ENCODE measurements around the gene DNMT3A. TPM values are rescaled to one million over a fixed set of nuclear protein-coding genes. Genes with fewer than 3 reads are reported as not detected.

The DNMT3A gene
- total RNA-seq, 1 experiment from 2014 or later, result 17.7 TPM

DNA sequence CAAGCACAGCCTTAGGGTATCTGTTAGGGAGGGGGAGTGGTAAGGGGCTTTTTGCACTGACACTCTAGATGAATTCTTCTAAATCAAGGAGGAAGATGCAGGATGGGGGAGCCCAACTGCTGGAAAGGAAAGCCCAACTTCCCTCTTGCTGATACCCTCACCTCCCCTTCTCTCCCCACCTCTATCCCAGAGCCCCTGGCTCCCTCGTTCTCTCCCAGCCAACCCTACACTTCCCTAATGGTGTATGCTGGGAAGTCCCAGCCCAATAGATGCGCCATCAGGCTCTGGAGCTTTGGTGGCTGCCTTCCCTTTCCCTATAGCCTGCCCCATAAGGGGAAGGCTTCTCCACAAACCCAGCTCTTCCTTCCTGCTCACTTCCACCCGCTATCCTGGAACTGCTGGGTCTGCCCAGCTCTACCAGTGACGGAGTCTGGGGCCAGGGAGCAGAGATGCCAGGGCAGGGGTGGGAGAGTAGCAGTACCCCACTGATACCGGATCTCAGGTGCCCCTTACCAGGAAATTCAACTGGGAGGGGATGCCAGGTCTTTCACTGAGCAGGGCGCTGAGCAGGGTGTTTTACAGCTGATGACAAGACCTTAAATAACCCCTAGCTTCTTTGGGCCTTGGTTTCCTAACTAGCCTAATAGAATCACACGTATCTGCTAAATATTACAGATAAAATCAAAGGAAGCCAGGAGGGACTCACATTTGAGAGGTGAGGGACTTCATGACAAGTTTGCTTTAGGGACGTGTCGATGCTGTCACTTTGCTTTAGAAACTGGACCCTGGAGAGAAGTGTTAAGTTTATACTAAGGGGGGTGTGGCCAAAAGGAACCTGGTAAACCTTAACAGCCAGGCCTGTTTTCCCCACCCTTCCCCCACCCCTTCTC lies 82.6 kb downstream of the DNMT3A start:
- DNase-seq (ENCODE audit: low read depth), result no peak

DNA sequence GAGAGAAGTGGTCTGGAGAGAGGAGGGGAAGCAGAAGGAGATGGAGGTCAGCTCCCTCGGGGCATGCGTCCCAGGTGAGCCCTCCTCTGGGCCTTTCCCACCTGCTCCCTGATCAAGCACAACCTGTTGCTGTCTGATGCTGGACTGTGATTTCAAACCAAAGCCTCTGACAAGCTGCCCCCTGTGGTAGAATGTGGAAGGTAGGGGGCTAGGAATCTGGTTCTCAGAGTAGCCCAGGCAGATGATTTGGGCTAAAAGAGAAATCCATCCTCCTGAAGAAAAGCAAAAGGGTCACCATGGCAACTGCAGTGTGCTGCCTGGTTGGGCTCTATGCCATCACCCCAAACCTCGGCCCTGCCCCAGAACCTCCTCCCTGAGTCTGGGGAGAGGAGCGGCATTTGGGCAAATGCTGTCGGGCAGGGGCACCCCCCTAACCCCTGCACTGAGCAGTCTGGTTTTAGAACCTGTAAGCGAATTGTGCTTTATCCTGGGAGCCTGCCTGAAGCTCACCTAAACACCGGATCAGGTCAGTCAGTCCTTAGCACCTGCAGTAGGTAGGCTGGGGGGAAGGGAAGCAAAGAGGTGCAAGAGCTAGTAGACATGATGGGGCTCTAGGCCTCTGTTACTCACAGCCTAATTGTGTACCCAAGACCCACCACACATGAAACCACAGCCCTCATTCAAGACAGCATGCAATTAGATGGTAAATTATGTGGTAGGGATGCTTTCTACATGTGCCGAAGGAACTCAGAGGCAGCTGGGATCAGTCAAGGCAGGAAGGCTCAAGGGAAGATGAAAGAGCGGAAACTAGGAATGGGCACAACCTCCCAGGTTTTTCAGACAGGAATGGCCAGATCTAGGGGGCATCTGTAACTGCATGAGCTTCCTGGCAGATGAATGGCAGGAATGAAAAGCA lies 83.5 kb downstream of the DNMT3A start:
- no peak for DNase-seq (ENCODE audit: low read depth)

DNA sequence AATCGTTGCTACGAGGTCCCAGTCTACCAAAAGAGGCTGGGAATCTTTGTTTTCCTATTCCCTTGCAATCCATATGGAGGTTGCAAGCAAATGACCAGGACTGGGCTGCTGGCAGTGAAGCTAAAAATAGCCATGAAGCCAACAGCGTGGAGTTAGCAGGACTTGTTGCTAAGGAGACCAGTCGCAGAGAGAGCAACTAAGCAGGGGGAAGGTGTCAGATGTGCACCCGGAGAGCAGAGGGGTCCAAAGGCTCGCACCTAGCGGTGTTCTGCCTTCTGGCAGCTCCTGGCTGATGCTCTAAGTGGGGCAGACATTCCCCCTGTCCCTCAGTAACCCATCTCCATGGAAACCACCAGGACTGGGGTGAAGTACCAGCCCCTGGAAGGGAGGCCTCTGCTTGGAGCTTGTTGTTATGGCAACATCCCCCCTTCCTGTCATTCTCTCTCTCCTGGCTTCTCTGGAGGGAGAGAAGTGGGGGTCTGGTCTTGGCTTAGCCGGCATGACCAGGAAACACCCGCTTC lies 84.6 kb downstream of the DNMT3A start:
- no peak for DNase-seq (ENCODE audit: low read depth)

DNA sequence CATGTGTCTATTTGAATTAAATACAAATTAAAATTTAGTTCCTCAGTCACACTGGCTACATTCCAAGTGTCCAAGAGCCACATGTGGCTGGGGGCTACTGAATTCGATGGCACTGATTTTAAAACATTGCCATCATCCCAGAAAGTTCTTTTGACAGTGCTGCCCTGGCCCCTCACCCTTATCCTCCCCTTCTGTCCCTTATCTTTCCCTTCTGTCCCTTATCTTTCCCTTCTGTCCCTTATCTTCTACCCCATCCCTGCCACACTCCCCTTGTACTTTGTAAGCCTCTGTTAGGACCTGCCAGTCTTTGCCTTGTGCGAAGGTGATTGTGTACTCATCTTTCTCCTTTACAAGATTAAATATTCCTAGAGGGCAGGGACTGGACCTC lies 85.2 kb downstream of the DNMT3A start:
- no peak for DNase-seq (ENCODE audit: low read depth)

DNA sequence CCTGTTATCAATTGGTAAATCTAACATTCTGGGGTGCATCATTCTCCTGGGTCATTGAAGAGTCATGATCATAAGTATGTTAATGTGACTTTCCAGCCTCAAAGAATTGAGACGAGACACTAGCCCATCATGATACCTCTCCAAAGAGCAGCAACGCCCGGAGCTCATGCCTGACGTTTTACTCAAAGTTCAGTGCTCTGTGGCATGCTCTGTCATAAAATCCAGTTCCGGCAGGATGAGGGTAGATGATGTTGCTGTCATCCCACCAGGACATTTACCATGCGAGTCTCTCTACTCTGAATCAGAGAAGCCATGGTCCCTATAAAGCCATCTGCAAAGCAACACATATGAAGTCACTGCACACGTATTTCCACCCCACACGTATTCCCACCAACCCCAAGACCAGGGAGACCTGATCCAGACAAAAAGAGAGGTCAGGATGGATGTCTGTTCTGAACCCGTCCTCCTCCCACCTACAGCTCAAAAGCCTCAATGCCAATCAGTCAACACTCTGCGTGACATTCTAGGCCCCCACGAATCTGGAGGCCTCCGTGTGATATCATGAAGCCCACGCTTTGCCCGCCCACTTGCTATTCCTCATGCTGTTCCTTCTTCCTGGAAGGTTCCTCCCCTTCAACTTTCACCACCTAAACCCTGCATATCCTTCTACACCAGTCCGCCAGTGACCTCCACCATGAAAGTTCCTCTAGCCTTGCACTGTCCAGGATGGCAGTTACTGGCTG lies 85.8 kb downstream of the DNMT3A start:
- no peak for DNase-seq (ENCODE audit: low read depth)

DNA sequence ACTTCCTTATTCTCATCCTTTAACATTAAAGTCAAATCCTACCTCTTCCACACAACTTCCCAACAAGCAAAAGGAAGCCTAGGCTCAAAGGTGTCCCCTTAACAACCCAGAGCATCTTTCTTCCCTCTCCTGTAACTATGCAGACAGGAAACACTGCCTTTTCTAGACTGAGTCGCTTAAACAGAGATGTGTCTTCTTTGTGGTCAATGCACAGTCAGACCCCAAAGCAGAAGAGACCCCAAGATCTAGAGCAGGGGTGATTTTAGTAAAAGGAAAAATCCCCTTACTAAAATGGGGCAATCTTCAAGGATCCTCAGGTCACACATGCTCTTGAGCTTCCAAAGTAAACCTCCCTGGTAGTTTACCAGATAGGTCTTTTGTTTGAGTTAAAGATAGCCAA lies 86.8 kb downstream of the DNMT3A start:
- no peak for DNase-seq (ENCODE audit: low read depth)

DNA sequence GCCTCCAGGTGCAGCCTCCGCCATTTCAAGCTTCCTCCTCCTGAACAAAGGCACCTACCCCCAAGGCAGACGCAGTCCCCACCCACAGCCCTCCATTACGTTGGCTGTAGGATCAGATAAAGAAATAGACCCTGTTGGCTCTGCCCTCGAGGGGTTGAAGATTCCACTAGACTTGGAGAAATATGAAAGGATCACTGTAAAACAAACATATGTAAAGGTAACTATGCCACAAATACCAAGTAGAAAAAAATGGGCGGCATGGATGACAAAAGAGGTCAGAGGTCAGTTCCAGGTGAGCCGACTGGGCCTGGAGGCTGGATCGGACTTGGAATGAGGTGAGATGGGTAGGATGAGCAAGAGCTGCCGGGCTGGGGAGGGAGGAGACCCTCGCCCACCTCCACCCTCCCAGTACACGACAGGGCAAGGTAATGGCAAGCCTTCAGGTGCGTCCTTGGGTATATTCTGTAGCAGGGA lies 88.5 kb downstream of the DNMT3A start:
- DNase-seq (ENCODE audit: low read depth), result no peak

DNA sequence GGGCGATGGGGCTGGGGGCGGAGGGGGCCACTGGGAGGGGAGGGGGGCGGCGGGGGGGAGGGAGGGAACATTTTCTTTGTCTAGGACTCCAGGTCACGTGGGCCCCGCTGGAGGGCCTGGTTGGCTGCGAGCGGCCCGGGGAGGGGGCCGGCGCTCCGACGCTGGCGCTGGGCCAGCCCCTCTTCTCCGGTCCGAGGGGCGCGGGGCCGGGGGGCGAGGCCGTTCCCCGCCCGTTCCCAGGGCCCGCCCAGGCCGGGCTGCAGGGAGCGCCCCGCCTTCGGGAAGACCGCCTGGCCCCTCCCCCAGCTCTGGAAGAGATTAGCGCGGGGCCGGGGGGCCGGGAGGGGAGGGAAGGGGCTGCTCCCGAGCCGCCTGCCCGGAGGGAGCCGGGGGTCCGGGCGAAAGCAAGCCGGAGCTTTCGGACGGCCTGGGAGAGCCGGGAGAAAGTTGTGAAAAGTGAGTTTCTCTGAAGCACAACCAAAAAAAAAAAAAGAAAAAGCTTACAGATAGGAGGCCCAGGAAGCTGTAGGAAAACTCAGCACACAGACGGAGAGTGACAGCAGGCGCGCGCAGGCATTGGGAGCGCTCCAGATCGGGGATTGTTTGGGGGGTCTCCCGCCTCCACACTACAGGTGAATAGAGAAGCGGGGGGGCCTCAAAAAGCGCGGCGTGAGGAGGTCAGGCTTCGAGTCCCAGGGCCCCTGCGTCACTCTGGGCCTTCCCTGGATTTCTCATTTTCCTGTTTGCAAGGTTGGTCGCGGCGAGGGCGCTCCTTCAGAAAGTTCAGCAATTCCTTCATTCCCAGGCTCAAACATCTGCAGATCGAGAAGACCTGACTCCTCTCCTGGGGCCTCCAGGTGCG lies 89.2 kb downstream of the DNMT3A start:
- DNase-seq (ENCODE audit: low read depth), result peak; percentile 81

DNA sequence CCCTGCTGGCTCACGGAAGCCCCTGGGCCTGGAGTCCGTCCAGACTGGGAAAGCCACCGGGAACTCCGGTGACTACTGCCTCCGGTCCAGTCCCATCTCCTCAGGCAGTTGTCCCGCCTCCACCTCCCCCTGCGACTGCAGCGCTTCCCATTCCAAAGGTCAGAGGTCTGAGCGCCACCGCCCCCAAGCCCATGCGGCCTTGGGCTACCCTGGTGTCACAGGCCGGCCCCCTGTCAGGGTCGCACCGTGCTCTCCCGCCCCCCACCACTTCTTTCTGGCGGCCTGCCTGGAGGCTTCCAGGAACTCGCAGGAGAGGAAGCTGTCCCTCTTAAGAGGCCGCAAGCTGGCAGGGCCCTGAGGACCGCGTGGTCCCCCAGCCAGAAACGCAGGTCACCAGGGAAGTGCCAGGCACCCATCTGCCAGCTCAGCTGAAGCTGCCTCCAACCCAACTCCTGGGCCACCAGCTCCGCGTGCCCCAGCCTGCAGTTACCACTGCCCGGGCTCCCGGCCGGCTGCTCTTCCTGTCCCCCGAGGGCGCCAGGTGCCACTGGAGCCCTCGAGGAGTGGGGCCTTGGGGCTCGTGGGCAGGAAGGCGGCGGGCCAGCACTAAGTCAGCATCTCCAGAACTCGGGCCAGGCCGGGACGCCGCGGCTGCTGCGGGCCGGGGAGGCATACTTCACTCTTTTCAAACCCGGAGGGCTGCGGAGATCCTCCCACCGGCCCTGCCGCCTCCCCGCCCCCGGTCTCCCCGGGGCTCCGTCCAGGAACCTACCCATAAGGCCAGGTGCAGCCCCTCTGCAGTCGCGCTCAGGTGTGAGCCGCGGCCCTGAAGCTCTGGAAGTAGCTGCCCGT lies 90.1 kb downstream of the DNMT3A start:
- DNase-seq (ENCODE audit: low read depth), result peak; percentile 60

DNA sequence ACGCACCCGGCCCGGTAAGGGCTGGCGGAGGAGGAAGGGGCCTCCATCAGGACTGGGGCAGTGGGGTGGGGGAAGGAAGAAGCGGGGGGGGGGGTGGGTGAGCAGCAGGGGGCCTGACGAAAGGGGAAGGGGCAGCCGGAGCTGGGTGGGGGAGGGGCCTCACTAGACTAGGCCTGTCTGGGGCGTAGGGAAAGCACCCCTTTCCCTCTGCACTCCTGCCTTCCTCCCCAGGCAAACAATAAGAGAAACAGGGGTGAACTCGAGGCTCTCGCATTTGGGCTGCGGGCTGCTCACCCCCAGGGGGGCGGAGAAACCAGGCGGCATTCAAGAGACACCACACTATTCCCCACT lies 90.7 kb downstream of the DNMT3A start:
- no peak for DNase-seq (ENCODE audit: low read depth)

DNA sequence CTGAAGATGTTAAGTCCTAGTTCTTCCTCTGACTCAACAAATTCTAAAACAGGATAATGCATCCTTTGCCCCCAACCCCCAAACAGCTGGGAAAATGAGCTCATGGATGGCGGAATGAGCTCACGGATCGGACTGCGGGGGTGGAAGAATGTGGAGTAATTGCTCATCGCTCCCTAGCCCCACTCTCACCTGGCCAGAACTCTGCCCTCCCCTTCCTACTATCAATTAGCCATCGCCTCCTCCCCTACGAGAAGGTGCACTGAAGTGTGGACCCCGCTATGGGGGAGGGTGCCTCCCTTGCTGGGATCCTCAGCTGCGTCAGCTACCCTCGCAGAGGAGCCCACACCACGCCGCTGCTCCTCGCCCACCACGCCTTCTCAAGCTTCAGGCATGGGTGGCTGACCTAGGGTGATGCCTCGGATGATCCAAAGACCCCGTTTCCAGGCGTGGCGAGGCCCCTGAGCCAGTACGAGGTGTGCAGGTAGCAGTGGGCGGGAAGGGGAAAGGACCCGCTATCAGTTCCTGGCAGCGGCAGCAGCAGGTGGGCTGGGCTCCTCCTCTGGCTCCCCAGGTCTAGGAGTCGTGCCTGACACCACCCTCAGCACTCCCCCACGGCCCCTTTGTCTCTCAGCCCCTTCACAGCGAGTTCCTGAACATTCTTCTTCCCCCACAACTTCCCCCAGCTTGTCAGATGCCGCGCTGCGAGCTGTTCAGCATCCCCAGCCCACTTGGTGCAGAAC lies 91.2 kb downstream of the DNMT3A start:
- DNase-seq (ENCODE audit: low read depth), result peak; percentile 50

DNA sequence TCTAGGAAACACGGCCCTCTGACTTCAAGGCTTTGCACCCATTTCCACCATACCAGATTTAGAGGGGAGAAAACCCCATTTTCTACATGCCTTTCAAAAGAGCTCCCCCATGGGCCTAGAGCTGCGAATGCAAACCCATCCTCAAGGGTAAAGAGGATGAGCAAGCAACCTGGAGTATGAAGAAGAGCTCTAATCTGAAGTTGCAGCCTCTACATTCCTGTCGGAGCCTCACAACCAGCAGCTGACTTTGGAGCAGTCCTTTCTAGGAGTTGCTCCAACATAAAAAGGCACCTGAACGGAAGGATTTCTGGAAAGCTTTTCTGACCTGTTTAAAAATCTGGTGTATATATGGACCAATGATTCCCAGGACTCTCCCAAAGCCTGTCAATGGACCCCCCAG lies 91.9 kb downstream of the DNMT3A start:
- no peak for DNase-seq (ENCODE audit: low read depth)

DNA sequence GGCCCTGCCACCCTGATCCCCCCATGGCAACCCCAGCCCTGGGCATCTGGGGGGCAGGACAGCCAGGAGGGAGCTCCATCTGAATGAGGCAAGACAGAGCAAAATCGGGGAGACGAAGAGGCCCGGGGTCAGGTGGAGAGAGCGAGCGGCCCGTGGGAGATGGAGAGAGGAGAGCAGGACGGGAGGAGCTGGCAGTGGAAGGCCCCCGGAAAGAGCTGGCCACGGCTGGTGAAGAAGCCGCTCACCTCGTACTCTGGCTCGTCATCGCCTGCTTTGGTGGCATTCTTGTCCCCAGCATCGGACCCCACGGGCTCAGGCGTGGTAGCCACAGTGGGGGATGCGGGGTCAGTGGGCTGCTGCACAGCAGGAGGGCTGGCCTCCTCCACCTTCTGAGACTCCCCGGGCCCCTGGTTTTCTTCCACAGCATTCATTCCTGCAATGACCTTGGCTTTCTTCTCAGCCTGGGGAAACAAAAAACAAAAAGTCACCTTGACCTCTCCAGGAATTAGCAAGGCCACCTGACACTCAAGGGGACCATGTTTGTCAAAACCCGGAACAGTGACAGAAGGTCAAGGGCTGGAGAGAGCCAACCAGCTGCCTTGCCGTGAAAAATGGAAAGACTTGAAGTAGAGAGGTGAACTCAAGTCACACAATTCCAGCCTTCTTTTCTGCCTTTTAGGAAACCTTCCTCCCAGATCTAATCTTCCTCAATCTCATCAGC lies 93.8 kb downstream of the DNMT3A start:
- no peak for DNase-seq (ENCODE audit: low read depth)

DNA sequence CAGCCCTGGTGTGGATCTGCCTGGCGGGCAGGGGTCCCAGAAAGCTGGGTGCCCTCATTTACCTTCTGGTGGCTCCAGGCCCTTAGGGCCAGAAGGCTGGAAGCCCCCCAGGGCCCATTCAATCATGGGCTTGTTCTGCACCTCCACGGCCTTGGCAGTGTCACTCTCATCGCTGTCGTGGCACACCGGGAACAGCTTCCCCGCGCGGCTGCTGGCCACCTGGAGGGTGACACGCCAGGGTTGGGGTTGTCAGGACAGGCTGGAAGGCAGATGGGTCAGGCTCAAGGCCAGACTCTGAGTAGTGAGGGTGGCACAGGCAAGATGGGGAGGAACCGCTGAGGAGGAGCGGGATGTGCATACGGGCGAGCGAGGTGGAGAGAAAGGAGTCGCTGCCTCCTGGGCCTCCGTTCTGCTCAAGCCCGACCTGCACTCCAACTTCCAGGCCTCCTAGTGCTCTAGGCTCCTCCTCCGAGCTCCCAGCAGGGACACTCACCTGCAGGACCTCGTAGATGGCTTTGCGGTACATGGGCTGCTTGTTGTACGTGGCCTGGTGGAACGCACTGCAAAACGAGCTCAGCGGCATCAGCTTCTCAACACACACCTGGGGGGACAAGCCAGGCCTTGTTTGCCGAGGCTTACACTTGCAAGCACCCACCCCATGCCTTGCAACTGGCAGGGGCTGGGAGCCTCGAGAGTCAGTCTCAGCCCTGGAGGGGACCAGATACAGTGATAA lies 95.0 kb downstream of the DNMT3A start:
- no peak for DNase-seq (ENCODE audit: low read depth)

DNA sequence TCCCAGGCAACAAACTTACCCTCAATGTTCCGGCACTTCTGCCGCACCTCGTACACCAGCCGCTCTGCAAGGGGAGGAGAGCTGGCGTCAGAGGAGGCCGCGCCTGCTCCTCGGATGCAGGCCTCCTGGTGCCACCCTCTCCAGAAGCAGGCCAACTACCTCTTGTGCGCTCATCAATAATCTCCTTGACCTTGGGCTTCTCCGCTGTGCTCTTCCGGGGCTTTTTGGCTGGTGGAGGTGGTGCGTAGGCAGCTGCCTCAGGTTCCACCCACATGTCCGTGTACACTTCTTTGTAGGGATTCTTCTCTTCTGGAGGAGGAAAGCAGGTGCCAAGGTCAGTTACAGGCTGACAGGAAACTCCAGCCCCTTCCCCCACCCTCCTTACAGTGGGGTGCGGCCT lies 95.7 kb downstream of the DNMT3A start:
- DNase-seq (ENCODE audit: low read depth), result no peak

DNA sequence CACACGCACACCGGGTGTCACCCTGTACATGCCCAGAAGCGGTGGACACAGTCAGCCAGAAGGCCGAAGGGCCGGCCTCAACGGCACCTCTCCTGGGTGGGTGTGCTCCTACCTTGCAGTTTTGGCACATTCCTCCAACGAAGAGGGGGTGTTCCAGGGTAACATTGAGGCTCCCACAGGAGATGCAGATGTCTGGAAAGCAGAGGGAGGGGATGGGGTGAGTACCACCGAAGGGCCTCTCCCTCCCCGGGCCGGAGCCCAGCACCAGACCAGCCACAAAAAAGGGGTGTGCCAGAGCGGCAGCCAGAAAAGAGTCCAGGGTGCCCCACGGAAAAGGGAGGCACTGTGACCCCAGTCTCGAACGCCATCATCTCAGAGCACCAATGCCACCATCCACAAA lies 96.6 kb downstream of the DNMT3A start:
- DNase-seq (ENCODE audit: low read depth), result no peak

DNA sequence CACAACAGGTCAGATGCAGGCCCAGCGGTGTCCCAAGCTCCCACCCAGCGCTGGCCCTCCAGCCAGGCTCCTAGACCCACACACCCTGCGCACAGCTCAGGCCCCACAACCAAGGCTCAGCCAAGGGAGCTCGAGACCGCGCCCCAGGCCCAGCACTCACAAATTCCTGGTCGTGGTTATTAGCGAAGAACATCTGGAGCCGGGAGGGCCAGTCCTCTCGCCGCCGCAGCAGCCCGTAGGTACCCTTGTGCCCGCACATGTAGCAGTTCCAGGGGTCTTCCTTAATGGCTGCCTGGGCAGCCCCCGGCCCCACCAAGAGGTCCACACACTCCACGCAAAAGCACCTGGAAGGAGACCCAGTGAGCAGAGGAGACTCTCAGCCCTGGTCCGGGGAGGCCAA lies 97.7 kb downstream of the DNMT3A start:
- no peak for DNase-seq (ENCODE audit: low read depth)

DNA sequence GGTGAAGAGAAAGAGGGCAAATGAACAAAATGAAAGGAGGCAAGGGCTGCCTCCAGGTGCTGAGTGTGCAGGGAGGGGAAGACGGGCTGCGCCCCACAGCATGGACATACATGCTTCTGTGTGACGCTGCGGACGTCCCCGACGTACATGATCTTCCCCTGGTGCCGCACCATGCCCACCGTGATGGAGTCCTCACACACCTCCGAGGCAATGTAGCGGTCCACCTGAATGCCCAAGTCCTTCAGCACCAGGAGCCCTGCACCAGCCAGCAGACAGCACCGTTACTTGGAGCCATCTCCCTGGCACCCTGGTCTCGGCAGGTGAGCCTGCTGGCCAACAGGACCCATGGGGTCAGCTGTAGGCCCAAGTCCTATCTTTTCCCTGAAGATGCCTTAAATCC lies 100.3 kb downstream of the DNMT3A start:
- DNase-seq (ENCODE audit: low read depth), result no peak

Measured in Daoy (cell line).